AG04449 (cell line): ENCODE data around the gene PLXNC1.

Experiments
- CTCF ChIA-PET: fragments of 350-600 bp; formaldehyde crosslinking; extraction: SDS; loops from one replicate; lab custom pipeline; 2021; ENCODE audit warnings: antibody characterized with exemption; lab: Yijun Ruan, JAX
- POLR2A ChIA-PET: fragments of 400-600, 350-600 bp; formaldehyde crosslinking; extraction: SDS; loops from one replicate; lab custom pipeline; 2020; ENCODE audit warnings: antibody characterized with exemption, inconsistent platforms; lab: Yijun Ruan, JAX
- DNase-seq: peaks from one replicate; pipeline ENCODE4 v3.0.0-alpha.2; 2010; ENCODE audit warnings: low read depth, low spot score
- H3K4me3 ChIP-seq: 2 replicates; pipeline ENCODE4 v1.5.1; 2011; ENCODE audit warnings: low read depth, mild to moderate bottlenecking, control low read depth, low read length
- TF ChIP-seq, protein P1 (sequence below): IDR thresholded peaks from one replicate; pipeline ENCODE4 v1.5.1; 2011; ENCODE audit warnings: mild to moderate bottlenecking, moderate library complexity, low read length, control low read depth, inconsistent platforms; ENCODE audit not compliant: insufficient read depth; ENCODE audit errors: missing control alignments

The PLXNC1 gene

DNA sequence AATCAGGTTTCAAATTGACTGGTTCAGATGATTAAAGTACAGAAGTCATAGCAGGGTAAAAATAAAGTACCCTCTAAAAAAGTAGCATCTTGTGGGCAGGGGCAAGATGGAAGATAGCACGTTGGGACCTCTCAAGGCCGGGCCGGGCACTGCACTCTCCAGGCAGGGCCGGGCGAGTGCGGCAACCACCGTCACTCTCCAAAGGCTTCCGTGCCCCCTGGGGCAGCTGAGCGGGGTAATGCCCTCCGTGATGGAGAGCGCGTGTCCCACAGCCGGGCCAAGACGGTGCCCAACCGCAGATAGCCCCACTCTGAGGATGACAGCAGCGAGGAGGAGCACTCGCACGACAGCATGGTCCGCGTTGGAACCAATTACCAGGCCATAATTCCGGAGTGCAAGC is 8.6 kb upstream of the PLXNC1 start:
- ChIA-PET CTCF (interaction anchor here (9.1 kb wide), 1 partner anchor 391 kb away, joined by 60 read pairs; no protein-coding TSS in a partner anchor), POLR2A (no interaction called here)
- H3K4me3 ChIP-seq: no peak overlapping the region
- TF ChIP-seq, protein P1, sequence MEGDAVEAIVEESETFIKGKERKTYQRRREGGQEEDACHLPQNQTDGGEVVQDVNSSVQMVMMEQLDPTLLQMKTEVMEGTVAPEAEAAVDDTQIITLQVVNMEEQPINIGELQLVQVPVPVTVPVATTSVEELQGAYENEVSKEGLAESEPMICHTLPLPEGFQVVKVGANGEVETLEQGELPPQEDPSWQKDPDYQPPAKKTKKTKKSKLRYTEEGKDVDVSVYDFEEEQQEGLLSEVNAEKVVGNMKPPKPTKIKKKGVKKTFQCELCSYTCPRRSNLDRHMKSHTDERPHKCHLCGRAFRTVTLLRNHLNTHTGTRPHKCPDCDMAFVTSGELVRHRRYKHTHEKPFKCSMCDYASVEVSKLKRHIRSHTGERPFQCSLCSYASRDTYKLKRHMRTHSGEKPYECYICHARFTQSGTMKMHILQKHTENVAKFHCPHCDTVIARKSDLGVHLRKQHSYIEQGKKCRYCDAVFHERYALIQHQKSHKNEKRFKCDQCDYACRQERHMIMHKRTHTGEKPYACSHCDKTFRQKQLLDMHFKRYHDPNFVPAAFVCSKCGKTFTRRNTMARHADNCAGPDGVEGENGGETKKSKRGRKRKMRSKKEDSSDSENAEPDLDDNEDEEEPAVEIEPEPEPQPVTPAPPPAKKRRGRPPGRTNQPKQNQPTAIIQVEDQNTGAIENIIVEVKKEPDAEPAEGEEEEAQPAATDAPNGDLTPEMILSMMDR: no peak
- DNase-seq: no peak

DNA sequence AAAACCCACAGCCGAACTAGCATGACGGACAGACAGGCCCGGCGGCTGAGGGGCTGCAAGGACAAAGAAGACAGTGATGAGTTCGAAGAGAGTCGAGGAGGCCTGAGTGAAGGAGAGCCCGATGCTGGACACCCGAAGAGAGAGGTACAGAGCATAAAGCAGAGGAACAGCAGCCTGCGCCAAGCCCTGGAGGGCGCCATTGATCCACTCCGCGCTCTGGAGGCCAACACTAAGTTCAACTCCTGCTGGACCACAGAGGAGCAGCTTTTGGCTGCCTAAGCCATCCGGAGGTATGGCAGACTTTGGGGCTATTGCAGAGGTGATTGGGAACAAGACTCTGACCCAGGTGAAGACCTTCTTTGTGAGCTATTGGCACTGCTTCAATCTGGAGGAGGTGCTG is 7.8 kb upstream of the PLXNC1 start:
- ChIA-PET CTCF (interaction anchor here (7.5 to 9.1 kb wide), 2 partner anchors 293 to 390 kb away, joined by 60 to 74 read pairs; no protein-coding TSS in a partner anchor), POLR2A (no interaction called here)
- TF ChIP-seq, protein P1: peak; percentile 64
- no peak for DNase-seq
- no peak overlapping the region for H3K4me3 ChIP-seq

GRCh38 chr12:94141004-94141764 is 7.2 kb upstream of the PLXNC1 start:
- H3K4me3 ChIP-seq: no peak overlapping the region
- TF ChIP-seq, protein P1: no peak
- POLR2A ChIA-PET: no interaction called here
- CTCF ChIA-PET: interaction anchor here (0.7 to 9.1 kb wide), 4 partner anchors 26 to 389 kb away, joined by 3 to 74 read pairs (median 32); no protein-coding TSS in a partner anchor
- DNase-seq: no peak

GRCh38 chr12:94141892-94142291 is 6.5 kb upstream of the PLXNC1 start:
- ChIA-PET CTCF (interaction anchor here (0.7 to 9.1 kb wide), 4 partner anchors 27 to 389 kb away, joined by 3 to 74 read pairs (median 32); no protein-coding TSS in a partner anchor), POLR2A (no interaction called here)

DNA sequence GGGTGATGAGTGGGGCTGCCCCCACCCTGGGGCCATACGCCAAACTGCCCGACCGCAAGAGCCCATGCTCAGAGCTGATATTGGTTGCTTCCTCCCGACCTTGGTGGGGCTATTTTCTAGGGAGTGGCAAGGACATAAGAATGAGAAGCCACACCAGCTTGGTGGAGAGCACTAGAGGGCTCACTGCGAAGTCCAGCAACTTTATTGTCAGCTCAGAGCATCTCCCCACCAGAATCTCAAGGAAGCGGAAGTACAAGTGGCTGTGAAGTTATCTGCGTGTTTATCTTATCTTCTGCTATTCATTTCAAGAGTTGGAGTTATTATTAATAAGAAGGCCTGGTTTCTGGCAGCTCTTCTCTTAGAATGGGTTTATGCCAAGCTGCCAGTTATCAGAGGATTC is 4.9 kb upstream of the PLXNC1 start:
- CTCF ChIA-PET: interaction anchor here (1.2 to 9.1 kb wide), 7 partner anchors 9 to 393 kb away, joined by 3 to 74 read pairs (median 16); no protein-coding TSS in a partner anchor
- POLR2A ChIA-PET: no interaction called here
- TF ChIP-seq, protein P1: no peak

More at GRCh38 chr12:94141892-94142291, 6.5 kb upstream of the PLXNC1 start:
- TF ChIP-seq, protein P1: no peak
- no peak for DNase-seq
- H3K4me3 ChIP-seq: no peak overlapping the region

DNA sequence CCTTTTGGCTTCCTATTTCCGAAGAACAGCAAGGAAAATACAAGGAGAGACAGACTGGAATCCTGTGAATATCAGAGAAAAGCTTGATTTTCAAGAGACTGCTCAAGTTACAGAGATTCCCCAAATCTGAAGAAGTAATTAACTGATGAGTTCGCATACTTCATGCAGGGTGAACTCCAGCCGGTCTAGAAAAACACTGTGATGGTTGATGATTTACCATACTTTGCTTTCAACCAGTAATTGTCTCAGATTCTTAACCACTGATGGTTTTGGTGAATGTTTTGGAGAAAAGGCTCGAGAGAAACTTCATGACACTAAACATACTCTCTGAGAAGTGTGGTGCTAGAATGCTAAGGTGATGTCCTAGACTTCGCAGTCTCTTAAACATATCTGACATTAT is 4.4 kb upstream of the PLXNC1 start:
- DNase-seq: no peak
- TF ChIP-seq, protein P1: no peak
- H3K4me3 ChIP-seq: no peak overlapping the region
- POLR2A ChIA-PET: no interaction called here
- CTCF ChIA-PET: interaction anchor here (1.2 to 9.1 kb wide), 7 partner anchors 10 to 393 kb away, joined by 3 to 74 read pairs (median 16); no protein-coding TSS in a partner anchor

More for the DNA sequence above, 4.9 kb upstream of the PLXNC1 start:
- H3K4me3 ChIP-seq: no peak overlapping the region
- no peak for DNase-seq
